ENCODE results near the gene FLVCR2.

The FLVCR2 gene

DNA sequence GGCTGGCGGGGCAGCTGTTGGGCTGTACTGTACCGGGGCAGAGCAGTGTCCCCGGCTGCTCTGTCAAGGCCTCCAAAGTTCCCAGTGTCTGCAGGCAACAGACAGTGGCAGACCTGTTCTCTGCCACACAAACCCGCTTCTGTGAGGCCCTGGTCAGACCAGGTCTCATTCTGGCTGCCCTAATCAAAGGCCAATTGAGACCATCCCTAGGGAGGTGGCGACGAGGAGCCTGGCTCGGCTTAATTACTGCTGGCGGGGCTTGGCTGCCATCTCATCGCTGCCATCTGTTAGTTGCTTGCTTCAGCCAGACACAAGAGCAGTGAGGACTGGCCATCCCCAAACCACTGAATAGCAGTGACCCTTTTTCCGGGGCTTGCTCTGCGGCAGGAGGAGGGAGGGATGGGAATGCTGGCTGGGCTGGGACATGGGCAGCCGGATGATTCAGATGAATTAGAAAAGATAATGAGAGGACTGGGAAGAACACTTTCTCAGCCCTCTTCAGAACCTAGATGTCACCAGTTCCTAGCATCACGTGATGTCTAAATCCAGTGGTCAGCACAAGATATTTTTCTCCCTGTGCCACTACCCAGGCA, 57.8 kb downstream of the FLVCR2 start:
- DNase-seq: peak; percentile 52

DNA sequence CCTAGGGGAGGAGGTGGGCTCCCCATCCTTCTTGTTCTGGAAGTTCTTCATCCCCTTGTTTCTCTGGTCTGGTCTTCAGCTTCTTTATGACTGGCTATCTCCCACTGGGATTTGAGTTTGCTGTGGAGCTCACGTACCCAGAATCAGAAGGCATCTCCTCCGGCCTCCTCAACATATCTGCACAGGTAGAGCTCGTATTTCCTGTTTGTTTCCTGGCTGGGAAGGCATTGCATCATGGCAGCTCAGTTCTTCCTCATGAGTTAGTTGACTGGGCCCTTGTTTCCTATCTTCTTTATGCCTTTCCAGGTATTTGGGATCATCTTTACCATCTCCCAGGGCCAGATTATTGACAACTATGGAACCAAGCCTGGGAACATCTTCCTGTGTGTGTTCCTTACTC, 62.5 kb downstream of the FLVCR2 start:
- no peak for DNase-seq

DNA sequence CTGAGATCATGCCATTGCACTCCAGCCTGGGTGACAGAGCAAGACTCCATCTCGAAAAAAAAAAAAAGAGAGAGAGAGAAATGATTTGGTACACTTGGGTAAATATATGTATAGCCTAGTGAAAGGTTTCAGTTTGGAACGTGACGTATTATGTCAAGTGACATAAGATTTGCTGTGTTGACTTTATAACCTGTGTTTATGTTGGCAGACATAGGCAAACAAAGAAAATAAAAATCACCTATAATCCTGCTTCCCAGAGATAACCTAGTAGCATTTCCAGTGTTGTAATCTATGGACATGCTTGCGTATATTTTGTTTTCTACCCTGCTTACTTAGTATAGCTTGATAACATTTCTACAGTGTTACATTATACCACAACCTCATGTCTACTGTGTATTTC, 65.6 kb downstream of the FLVCR2 start:
- no peak for DNase-seq

DNA sequence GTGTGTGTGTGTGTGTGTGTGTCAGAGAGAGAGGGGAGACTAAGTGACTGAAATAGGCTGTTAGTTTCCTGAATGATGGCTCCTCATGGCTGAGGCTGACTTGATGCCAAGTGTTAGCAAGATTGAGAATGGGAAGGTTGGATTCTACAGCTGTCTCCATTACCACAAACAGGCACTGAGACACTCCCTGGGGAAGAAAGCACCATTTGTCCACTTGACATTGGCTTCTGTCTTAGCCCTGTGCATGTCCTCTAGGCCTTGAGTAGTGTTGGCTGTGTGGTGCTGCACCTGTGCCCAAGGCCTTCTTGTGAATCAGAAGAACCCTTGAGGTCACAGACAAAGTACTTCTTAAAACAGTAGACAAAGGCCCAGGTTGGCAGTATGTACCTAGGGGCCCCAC, 66.6 kb downstream of the FLVCR2 start:
- DNase-seq: no peak

DNA sequence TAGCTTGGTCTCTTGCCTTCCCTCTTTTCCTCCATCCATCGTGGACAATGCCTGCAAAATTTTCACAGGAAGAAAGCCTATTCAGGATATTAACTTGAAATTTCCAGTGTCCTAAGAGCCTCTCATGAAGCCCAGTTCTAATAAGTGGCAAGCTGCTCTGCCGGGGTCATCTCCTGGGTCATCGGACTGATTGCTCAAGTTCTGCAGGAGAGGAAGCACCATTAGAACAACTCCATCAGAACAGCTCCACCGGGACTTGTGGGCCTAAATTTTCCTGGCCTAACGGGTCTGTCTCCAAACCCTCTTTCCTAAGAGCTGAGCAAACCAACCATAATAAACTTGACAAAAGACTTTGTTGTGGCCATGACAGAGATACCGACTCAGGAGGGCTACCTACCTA, 68.3 kb downstream of the FLVCR2 start:
- DNase-seq: no peak

DNA sequence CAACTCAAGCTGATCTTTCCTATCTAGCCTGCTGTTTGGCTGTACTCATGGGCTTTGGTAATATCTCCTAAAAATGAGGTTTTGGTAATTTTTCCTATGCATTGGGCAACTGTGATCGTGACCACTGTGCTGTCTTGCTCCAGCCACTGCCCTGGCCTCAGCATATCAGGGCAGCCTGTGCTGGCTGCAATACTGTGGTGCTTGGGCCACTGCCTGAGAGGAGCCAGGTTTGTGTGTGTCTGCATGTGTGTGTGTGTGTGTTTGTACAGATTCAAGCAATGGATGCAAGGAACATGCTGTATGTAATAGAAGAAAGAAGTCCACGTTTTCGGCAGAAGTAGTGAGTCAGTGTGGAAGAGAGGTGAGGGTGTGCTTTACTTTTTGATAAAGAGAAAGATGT, 69.2 kb downstream of the FLVCR2 start:
- DNase-seq: no peak

DNA sequence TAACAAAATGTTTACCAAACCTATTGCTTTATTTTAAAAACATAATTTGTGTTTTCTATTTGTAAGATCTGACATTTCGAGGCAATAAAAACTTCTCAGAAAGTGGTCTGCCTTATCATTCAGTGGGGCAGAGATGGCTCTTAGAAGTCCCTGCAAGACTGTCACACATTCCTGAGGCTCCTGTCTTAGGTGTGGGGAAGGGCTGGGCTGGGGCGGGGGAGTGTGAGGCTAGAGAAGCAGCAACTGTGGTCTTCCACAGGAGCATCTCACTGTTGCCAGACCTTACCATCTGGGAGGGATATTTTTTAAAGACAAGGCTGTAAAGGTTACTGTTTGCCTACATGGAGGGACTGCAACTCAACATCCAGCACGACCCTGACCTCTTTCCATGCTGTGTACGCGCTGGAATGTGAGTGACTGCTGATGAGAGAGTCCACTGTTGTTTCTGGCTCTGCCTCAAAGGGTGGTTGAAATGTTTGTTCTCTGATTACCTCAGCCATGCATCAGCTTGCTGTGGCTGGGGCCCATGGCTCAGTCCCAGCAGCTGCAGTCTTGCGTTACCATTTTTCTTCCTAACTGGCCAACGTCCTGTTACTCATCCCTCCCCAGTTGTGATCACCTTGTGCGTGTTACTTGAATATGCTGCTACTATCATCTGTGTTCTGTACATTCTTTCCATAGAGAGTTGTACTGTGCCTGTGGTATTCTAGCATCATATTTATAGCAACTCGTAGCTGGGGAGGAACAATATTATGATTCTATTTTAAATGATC, 69.8 kb downstream of the FLVCR2 start:
- no peak for DNase-seq

DNA sequence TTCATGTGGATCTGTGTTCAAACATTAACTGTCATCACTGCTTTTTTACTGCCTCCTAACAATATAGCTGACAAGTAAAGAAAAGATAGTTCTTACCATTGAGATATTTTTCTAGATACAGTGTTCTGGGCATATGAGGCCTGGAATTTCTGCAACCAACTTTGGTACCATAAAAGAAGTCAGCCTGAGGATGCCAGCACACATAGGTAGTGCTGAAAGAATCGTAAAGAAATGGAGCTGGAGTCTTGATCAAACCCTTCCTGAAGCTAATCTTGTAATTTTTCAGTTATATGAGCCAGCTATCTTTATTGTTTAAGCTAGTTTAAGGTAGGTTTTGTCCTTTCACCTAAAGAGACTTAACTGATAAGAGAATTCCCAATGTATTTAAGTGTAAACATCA, 70.9 kb downstream of the FLVCR2 start:
- no peak for DNase-seq

DNA sequence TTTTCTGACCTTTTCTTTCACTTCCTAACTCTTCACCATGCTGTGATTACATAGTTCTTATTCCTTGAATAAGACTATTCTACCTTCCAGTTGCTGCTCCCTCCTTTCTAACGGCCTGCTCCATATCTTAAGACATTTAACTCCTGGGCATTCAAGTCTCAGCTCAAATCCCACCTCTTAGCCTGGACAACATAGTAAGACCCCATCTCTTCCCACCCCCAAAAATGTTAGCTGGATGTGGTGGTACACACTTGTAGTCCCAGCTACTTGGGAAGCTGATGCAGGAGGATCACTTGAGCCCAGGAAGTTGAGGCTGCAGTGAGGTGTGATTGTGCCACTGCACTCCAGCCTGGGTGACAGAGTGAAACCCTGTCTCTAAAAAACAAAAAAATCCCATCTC, 71.4 kb downstream of the FLVCR2 start:
- no peak for DNase-seq

DNA sequence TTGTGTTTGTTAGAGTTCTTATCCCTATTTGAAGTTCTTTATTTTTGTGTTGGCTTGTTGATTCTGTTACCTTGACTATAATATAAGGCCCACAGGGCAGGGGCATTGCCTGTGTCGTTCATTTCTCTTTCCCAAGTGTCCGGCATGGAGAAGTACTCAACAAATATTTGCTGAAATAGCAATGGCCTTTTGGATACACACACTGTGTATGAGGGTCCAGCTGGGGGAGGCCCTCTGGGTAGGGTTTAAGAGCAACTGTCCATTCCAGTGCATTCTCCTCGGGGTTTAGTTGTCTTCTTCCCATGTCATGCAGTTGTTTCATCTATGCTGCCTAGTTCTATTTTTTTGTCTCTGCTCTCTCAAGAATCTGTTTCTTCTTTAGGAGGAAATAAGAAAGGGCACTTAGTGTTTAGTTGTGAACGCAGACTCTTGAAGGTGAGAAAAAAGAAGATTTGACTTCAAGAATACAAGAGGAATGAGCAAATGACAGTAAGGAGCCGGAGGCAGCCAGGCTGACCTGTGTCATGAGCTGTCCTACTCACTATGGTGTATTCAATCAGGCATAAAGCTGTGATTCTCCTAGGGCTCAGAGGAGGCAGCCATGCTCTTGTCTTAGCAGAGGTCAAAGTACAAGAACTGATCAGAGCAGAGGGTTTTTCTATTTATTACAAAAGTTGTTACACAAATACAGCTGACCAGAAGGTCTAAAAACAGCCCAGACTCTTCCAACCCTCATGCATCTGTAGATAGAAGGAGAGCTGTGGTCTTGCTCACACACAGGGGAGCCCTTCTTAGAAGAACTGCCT, 72.0 kb downstream of the FLVCR2 start:
- no peak for DNase-seq

DNA sequence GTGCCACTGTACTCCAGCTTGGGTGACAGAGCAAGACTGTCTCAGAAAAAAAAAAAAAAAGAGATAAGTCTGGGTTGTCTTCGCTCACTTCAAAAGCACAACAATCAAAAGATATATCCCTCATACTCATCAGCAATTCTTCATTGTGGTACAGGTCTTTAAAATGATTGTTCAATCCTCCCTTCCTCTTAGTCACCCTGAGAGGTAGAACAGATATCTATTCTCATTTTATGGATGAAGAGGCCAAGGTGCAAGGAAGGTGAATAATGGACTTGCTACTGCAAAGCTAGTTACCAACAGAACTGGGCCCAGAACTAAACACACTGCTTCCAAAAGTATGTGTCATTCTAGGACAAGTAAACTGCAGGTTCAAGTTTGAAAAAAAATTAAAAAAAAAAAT, 75.1 kb downstream of the FLVCR2 start:
- DNase-seq: no peak

DNA sequence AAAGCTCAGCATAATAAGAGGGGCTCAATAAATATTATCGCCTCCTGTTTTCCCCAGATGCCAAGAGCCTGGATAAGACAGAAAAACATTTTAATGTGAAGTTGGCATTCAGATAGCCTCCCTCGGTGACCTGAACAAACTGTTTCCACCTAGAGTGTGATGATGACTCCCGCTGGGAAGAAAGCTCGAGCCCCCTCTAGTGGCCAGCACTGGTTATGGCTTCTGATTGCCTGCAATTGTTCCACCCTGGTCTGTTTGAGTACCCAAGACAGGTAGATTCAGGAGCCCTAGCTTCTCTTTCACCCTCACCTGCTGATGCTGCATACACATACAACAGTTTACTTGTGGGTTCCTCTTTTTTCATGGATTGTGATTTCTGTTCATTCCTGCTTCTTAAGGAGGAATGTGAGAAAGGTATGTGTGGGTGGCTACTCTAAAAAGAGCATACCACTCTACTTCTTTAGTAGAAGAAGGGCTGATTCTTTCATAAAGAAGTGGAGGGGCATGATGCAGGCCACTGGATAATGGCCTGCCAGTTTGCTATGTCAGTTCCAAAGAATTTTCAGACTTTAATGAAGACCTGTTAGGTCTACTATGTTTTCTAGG, 75.8 kb downstream of the FLVCR2 start:
- no peak for DNase-seq

DNA sequence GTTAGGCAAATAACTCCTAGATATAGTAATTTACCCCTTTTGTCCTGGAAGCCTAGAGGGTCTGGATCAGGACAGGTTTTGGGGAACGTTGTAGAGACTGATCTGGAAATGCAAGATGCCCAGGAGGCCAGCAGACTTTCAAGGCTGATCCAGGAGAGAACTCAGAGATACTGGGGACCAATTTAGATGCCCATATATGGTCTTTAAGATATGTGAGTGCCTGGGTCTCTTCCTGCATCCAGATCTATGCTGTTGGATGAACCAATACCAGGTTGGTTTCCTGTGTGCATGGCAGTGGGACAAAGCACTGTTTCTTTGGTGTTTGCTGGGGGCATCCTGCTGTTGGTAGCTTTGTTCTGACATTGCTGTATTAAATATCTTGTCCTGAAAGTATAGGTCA, 76.8 kb downstream of the FLVCR2 start:
- DNase-seq: no peak

DNA sequence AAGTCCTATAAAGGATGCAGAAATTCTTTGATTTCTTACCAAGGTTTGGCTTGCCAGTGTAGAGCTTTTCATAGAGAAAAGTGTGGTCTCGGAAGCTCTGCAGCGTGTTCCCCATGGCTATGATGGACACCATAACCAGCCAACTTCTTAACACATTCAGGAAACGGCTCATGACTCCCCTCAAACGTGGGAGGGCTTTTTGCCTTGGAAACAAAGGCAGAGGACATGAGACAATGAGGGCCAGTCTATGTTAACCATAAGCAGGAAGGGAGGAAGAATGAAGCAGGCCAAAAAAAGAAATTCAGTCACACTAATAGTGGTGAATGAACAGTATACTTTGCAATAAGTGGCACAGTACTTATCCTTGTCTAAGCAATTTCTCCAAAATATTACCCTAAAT, 78.9 kb downstream of the FLVCR2 start:
- DNase-seq: no peak

DNA sequence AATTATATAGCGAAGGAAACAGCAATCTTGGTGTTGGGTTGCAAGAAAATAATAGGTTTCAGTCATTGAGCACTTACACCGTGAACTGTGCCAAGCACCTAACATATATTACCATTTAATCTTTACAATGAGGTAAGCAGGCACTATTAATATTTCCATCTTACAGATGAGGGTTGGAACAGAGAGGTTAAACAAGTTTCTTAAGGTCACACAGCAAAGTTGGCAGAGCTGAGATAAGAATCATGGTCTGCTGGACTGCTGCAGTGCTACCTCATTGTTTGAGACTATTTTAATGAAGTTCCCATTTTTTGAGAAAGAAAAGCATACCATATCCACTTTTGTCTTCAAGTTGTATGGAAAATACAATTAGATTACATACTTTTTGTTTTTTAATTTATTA, 80.5 kb downstream of the FLVCR2 start:
- no peak for DNase-seq

DNA sequence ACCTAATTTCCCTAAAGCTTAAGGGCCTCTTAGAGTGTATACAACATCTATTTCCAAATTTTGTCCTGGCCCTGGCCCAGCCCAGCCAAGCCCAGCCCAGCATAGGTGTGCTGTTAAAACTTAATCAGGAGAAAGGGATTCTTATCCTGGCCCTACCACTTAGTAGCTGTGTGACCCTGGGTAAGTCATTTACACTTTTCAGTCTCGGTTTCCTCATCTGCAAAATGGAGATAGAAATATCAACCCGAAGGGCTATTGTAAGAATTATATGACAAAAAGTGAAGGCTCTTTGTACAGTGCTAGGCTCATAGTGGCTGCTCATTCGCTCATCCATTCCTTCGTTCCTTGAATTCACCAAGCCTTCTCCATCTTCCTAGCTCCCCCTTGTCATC, 81.8 kb downstream of the FLVCR2 start:
- no peak for DNase-seq

DNA sequence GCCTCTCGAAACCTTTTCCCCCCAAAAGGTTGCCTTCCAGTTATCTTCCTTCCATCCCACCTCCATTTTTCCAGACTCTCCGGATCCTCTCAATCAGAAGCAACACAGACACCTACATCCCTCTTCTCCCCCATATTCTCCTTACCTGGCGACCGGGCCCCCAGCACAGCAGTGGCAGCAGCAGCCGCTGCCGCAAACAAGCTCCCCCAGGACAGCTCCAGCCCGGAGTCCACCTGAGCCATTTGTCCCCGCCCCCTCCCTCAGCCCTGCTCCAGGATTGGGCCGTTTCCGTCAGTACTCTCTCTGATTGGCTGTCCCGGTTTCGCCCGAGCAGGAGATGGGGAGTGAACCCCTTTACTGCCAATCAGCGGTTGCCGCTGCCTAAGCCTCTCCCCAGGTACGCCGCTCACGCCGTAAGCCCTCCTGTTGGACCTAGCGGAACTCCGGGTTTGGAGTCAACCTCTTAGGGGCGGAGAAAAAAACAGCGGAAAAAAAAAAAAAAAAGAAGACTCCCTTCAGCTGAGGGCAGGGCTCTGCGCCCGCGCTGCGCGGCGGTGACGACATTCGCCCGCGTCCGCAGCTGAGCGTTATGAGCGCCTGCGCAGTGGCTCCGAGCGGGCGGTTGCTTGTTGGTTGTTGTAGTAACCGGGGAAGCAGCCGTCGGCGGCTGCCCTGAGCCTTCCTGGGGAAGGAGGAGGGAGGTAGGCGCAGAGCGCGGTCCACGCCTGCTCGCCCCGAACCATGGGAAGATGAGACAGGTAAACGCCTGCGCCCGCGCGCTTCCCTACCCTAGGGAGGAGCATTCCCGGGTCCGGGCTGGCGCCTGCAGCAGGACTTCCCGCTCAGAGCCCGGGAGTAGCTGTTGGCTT, 82.4 kb downstream of the FLVCR2 start, which contains the start of the genes ERG28 and TTLL5:
ERG28 (minus strand) TSS at position 247 of the 869 bp plus-strand sequence. CDS start 3,374 bp downstream, outside the sequence.
TTLL5 (plus strand) TSS at position 617 of the 869 bp plus-strand sequence. CDS start 1,904 bp downstream, outside the sequence.
- DNase-seq: peak; percentile 98

DNA sequence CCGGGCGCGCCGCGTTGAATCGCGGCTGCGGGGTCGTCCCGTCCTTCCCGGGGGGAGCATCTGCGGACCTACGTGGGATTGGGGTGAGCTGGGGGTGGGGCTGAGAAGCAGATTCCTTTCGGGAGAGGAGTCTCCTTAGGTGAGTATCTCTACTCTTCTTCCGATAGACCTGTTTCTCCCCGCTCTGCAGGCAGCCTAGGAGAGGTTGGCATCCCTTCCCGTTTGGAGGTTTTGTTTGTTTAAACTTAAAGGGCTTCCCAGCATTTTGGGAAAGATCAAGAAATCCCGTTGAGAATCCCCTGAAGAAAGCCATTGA, 83.0 kb downstream of the FLVCR2 start:
- DNase-seq: no peak

DNA sequence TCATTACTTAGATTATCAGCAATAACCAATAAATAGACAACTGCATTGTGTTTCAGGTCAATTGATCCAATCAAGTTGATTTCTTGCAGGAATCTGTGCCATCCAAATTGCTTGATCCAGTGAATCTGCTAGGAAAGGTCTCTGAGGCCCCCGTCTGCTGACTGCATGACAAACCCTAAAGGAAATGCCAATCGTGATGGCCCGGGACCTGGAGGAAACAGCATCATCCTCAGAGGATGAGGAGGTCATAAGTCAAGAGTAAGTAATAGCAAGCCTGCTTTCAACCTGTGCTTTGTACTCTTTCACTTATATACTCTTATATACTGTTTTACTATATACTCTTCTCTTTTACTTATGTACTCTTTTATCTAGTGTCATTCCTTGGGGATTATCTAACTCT, 84.5 kb downstream of the FLVCR2 start:
- no peak for DNase-seq

DNA sequence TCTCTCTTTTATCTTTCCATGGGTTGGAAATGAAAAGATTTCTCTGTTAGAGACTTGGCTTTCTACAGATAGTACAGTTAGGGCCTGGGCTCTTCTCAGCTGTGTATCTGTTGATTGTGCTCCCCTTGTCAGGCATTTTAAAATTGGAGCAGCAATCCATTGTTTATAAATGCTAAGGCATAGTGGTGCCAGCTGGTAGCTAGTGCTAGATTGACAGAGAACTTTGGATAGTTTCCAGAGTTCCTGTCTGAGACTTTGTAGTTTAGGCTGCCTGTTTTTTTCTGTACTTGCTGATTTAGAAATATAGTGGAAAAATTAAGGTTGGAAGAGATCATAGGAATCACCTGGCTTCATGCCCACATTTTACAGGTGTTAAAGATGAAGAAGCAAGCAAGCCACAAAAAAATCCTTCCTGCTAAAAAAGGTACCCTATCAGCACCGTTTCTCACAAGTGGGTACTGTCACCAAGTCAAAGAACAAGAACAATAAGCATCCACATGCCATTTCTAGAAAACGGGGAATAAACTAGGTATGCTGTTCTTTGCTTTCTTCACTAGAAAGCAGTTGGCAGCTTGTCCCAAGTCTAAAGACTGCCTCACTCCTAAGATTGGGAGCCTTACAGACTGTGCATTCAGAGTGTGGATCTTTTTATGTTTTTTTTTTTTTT, 88.8 kb downstream of the FLVCR2 start:
- no peak for DNase-seq

DNA sequence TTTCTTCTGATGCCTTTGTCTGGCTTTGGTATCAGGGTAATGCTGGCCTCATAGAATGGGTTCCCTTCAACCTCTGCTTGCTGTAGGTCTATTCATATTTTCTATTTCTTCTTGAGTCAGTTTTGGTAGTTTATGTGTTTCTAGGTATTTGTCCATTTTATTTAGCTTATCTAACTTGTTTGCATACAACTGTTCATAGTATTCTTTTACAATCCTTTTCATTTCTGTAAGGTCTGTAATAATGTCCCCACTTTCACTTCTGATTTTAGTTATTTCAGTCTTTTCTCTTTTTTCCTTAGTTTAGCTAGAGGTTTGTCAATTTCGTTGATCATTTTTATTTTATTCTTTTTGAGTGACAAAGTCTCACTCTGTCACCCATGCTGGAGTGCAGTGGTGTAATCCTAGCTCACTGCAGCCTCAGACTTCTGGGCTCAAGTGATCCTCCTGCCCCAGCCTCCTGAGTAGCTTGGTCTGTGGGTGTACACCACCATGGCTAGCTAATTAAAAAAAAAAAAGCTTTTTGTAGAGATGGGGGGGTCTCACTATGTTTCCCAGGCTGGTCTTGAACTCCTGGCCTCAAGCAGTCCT, 94.3 kb downstream of the FLVCR2 start:
- DNase-seq: no peak
